ENCODE measurements around the gene GBA3.

GRCh38 chr4:22650771-22651170, 42.0 kb upstream of the GBA3 start:
- TF ChIP-seq, protein P1, sequence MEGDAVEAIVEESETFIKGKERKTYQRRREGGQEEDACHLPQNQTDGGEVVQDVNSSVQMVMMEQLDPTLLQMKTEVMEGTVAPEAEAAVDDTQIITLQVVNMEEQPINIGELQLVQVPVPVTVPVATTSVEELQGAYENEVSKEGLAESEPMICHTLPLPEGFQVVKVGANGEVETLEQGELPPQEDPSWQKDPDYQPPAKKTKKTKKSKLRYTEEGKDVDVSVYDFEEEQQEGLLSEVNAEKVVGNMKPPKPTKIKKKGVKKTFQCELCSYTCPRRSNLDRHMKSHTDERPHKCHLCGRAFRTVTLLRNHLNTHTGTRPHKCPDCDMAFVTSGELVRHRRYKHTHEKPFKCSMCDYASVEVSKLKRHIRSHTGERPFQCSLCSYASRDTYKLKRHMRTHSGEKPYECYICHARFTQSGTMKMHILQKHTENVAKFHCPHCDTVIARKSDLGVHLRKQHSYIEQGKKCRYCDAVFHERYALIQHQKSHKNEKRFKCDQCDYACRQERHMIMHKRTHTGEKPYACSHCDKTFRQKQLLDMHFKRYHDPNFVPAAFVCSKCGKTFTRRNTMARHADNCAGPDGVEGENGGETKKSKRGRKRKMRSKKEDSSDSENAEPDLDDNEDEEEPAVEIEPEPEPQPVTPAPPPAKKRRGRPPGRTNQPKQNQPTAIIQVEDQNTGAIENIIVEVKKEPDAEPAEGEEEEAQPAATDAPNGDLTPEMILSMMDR (IDR thresholded peaks at IDR 0.05) = no peak
- TF ChIP-seq EP300 (IDR thresholded peaks at IDR 0.05) = no peak
- no peak for TF ChIP-seq POLR2A (IDR thresholded peaks at IDR 0.05)
- TF ChIP-seq POLR2AphosphoS5 (IDR thresholded peaks at IDR 0.05) = no peak
